Cardiac muscle cell (in vitro differentiated cells and primary cell): ENCODE results near the gene FGF14. TPM values are rescaled to one million over a fixed set of nuclear protein-coding genes. Genes with fewer than 3 reads are reported as not detected.

ENCODE experiments used
- DNase-seq, 2 donors: peaks; one replicate each; pipeline versions ENCODE4 v3.0.0 to v3.0.0-alpha.2; 2010 to 2017; ENCODE audit warnings: low read depth in 1 of 2, low spot score in 1 of 2
- H3K27ac ChIP-seq: fragments of 200-600 bp; sonication (generic); 2 replicates; pipeline ENCODE4 v1.5.1; 2016
- H3K27me3 ChIP-seq: fragments of 200-600 bp; sonication (generic); 2 replicates; pipeline ENCODE4 v1.6.0; 2016; ENCODE audit warnings: control low read depth
- H3K36me3 ChIP-seq: fragments of 200-600 bp; sonication (generic); 2 replicates; pipeline ENCODE4 v1.5.1; 2016; ENCODE audit warnings: control low read depth
- H3K4me1 ChIP-seq: fragments of 200-600 bp; sonication (generic); 2 replicates; pipeline ENCODE4 v1.8.1; 2017; ENCODE audit warnings: low read depth, mild to moderate bottlenecking, mixed run types
- H3K4me3 ChIP-seq: fragments of 200-600 bp; sonication (generic); 2 replicates; pipeline ENCODE4 v1.5.1; 2016; ENCODE audit warnings: mild to moderate bottlenecking
- H3K9me3 ChIP-seq: fragments of 200-600 bp; sonication (generic); 2 replicates; pipeline ENCODE4 v1.5.1; 2017; ENCODE audit warnings: low read depth, mild to moderate bottlenecking, control low read depth
- polyA plus RNA-seq: library from polyadenylated mRNA; unstranded; fragments of >200 nt; fragmentation: Nextera tagmentation; extraction: Ambion mirVana; gene quantifications from 2 replicates; pipeline ENCODE4 v1.2.1, GENCODE V29; 2016
- total RNA-seq: library from RNA; depleted of rRNA; stranded (reverse); fragments of >200 nt; gene quantifications from 2 replicates; pipeline ENCODE4 v1.2.3, GENCODE V29; 2016
- TF ChIP-seq, protein P1 (sequence below): IDR thresholded peaks from 2 replicates; pipeline ENCODE4 v1.5.1; 2012; ENCODE audit warnings: low read depth, mild to moderate bottlenecking, low read length

Gene FGF14
- total and polyA plus RNA-seq, 2 experiments from 2014 or later = not detected

DNA sequence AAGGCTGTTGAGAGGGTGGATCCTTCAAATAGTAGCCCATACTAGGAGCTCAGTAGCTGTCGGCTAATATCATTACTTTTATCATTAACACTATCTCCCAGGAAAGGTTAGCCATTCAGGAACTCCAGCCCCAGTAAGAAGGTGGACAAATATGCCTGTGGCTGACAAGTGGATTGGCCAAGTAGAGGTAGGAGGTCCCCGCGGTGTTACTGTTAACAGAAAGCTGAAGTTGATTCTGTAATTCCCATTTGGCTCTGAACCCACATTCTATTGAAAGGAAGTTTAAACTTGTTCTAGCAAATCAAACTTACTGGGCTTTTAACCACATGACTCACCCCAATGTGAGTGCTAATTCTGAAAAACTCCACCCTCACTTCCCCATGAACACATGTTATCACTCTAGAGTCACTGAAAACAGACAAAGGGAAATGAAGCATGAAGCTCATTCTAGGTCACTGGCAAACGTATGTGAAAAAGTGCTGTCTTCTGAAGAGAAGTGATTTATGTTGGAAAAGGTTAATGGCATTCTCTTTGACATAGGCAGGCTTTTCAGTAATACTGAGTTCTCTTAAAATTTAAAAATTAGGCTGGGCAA, 273.5 kb downstream of the FGF14 start:
- no peak for DNase-seq
- Histone ChIP-seq H3K27me3 (no peaks in the 10 kb centered on the region), H3K36me3 (no peaks in the 10 kb centered on the region), H3K4me3 (no peak overlapping the region), H3K4me1 (no peaks in the 10 kb centered on the region), H3K9me3 (no peaks in the 10 kb centered on the region), H3K27ac (no peak overlapping the region)
- TF ChIP-seq, protein P1, sequence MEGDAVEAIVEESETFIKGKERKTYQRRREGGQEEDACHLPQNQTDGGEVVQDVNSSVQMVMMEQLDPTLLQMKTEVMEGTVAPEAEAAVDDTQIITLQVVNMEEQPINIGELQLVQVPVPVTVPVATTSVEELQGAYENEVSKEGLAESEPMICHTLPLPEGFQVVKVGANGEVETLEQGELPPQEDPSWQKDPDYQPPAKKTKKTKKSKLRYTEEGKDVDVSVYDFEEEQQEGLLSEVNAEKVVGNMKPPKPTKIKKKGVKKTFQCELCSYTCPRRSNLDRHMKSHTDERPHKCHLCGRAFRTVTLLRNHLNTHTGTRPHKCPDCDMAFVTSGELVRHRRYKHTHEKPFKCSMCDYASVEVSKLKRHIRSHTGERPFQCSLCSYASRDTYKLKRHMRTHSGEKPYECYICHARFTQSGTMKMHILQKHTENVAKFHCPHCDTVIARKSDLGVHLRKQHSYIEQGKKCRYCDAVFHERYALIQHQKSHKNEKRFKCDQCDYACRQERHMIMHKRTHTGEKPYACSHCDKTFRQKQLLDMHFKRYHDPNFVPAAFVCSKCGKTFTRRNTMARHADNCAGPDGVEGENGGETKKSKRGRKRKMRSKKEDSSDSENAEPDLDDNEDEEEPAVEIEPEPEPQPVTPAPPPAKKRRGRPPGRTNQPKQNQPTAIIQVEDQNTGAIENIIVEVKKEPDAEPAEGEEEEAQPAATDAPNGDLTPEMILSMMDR = no peak

DNA sequence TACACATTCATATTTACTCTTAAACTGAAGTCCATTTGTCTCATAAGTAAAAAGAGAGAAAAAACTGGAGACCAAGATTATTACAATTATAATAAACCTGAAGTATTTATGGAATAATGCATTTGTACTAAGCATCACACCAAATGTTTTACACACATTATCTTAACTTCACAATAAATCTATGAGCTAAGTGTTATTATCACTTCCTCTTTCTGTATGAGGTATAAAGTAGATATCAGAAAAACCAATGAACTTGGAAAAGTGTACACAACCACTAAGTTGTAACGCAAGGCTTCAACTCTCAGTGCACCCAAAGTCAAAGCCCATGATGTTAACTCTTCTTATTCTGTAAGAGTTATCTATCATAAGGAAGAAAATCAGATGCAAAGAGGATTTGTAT, 274.7 kb downstream of the FGF14 start:
- Histone ChIP-seq H3K4me3 (no peak overlapping the region), H3K9me3 (no peaks in the 10 kb centered on the region), H3K4me1 (no peaks in the 10 kb centered on the region), H3K27me3 (no peaks in the 10 kb centered on the region), H3K36me3 (no peaks in the 10 kb centered on the region), H3K27ac (no peak overlapping the region)
- no peak for DNase-seq
- TF ChIP-seq, protein P1 = no peak

DNA sequence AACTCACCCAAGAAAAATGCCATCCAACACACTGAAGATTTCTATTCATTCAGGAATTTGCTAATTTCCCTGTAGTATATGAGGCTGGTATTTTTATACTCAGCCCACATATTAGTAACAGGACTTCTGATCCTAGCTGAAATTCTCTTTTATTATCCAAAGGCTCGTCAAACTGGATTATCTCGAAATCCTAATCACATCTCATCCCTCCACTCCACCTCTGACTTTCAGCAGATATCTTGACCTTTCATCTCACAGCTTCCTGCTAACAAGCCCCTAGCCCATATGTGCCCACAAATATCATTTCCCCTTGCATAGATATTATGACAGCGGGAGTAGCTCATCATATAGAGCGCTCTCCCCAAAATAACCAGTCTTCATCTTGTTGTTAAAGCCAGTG, 279.7 kb downstream of the FGF14 start:
- Histone ChIP-seq H3K36me3 (no peaks in the 10 kb centered on the region), H3K4me1 (no peaks in the 10 kb centered on the region), H3K27ac (no peak overlapping the region), H3K27me3 (no peaks in the 10 kb centered on the region), H3K4me3 (no peak overlapping the region), H3K9me3 (no peaks in the 10 kb centered on the region)
- no peak for DNase-seq
- TF ChIP-seq, protein P1 = no peak

DNA sequence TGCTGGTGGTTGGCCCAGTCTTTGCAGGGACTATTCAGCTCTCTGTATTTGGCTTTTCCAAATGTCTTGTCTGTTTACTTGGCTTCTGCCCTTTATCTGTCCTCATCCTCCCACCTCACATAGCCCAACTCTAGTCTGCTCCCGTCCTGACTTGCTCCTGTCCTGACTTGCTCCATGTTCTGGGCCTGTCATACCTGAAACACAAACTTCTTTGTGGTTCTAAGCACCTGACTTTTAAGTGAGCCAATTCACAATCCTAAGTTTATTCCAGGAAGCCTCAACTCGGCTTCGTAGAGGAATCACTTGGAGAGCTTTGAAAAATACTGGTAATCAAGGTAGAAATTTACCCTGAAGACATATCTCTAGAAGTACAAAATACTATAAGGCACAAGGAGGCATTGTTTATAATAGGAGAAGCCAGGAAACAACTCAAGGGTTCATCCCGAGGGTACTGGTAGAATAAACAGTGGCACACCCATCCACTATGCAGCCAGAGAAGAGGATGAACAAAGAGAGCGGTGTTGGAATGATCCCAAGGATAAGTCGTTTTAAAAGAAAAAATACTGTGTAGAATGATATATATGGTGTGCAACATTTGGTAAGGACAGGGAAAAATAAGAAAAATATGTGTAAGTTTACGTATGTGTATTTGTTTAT, 284.5 kb downstream of the FGF14 start:
- Histone ChIP-seq H3K27ac (no peak overlapping the region), H3K27me3 (no peaks in the 10 kb centered on the region), H3K4me3 (no peak overlapping the region), H3K4me1 (no peaks in the 10 kb centered on the region), H3K36me3 (no peaks in the 10 kb centered on the region), H3K9me3 (no peaks in the 10 kb centered on the region)
- no peak for DNase-seq
- TF ChIP-seq, protein P1 = no peak

DNA sequence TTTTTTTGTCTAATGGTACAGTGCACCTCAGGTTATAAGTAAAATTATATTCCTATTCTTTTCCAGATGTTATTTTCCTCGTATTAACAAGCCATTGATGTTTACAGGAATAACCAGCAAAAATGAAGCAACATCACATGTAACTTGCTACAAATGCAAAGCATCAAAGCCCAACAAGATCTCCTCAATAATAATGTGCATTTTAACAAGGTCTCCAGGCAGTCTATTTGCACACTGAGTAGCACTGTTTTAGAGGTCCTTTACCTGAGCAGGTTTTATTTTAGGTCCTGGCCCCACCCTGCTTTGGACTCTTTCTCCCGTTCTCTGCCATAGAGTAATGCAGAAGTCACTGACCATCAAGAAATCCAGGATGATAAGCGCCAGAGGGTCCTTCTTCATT, 298.4 kb downstream of the FGF14 start:
- no peak for DNase-seq
- TF ChIP-seq, protein P1 = no peak
- no peak overlapping the region for H3K4me3 ChIP-seq
- no peak overlapping the region for H3K27ac ChIP-seq
- no peaks in the 10 kb centered on the region for H3K4me1 ChIP-seq
- H3K36me3 ChIP-seq = no peaks in the 10 kb centered on the region
- no peaks in the 10 kb centered on the region for H3K27me3 ChIP-seq
- H3K9me3 ChIP-seq = no peaks in the 10 kb centered on the region
